Measurements from ENCODE around the gene CREBZF.

- TF ChIP-seq, protein P1, sequence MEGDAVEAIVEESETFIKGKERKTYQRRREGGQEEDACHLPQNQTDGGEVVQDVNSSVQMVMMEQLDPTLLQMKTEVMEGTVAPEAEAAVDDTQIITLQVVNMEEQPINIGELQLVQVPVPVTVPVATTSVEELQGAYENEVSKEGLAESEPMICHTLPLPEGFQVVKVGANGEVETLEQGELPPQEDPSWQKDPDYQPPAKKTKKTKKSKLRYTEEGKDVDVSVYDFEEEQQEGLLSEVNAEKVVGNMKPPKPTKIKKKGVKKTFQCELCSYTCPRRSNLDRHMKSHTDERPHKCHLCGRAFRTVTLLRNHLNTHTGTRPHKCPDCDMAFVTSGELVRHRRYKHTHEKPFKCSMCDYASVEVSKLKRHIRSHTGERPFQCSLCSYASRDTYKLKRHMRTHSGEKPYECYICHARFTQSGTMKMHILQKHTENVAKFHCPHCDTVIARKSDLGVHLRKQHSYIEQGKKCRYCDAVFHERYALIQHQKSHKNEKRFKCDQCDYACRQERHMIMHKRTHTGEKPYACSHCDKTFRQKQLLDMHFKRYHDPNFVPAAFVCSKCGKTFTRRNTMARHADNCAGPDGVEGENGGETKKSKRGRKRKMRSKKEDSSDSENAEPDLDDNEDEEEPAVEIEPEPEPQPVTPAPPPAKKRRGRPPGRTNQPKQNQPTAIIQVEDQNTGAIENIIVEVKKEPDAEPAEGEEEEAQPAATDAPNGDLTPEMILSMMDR (IDR thresholded peaks at IDR 0.05): no peak
- no peak for TF ChIP-seq ZFX (IDR thresholded peaks at IDR 0.05; ENCODE audit: borderline replicate concordance)
Measured at GRCh38 chr11:85698195-85698594, 33.3 kb upstream of the CREBZF start.
